Measurements from ENCODE around the gene STYXL2. TPM values are rescaled to one million over a fixed set of nuclear protein-coding genes. Genes with fewer than 3 reads are reported as not detected.

Gene STYXL2
- total and polyA plus RNA-seq, 2 donors from 2014 or later, result 0.38 TPM; not detected in 1

- Histone ChIP-seq H3K9me3 (ENCODE audit: control insufficient read depth in 2 of 3, insufficient read depth in 1 of 3, low read length in 3 of 3) (no peaks in the 10 kb centered on the region), H3K4me3 (ENCODE audit: low read length in 3 of 3) (no peak overlapping the region), H3K36me3 (ENCODE audit: control insufficient read depth in 2 of 3, insufficient read depth in 3 of 3, low read length in 3 of 3) (no peaks in the 10 kb centered on the region), H3K27ac (ENCODE audit: low read depth in 2 of 2, low read length in 2 of 2) (no peak overlapping the region), H3K27me3 (ENCODE audit: control insufficient read depth, insufficient read depth, low read length) (no peaks in the 10 kb centered on the region), H3K4me1 (ENCODE audit: control insufficient read depth in 2 of 3, insufficient read depth in 2 of 3, low read depth in 1 of 3, low read length in 3 of 3) (no peaks in the 10 kb centered on the region), H3K9ac (ENCODE audit: low read length in 3 of 3) (no peak overlapping the region)
- FAIRE-seq (no peak), DNase-seq (no peak)
- TF ChIP-seq CTCF (IDR thresholded peaks at IDR 0.05; ENCODE audit: borderline replicate concordance, extremely low read depth, insufficient read depth), result no peak
- intact Hi-C loops (cut with DNase I), result no loop called here
Measured at GRCh38 chr1:167127661-167128060, 33.8 kb downstream of the STYXL2 start.

GRCh38 chr1:167128261-167129227 lies 34.7 kb downstream of the STYXL2 start:
- FAIRE-seq (no peak), DNase-seq (no peak)
- Histone ChIP-seq H3K27me3 (ENCODE audit: control insufficient read depth, insufficient read depth, low read length) (no peaks in the 10 kb centered on the region), H3K36me3 (ENCODE audit: control insufficient read depth in 2 of 3, insufficient read depth in 3 of 3, low read length in 3 of 3) (no peaks in the 10 kb centered on the region), H3K27ac (ENCODE audit: low read depth in 2 of 2, low read length in 2 of 2) (no peak overlapping the region), H3K4me3 (ENCODE audit: low read length in 3 of 3) (no peak overlapping the region), H3K9me3 (ENCODE audit: control insufficient read depth in 2 of 3, insufficient read depth in 1 of 3, low read length in 3 of 3) (no peaks in the 10 kb centered on the region), H3K4me1 (ENCODE audit: control insufficient read depth in 2 of 3, insufficient read depth in 2 of 3, low read depth in 1 of 3, low read length in 3 of 3) (no peaks in the 10 kb centered on the region), H3K9ac (ENCODE audit: low read length in 3 of 3) (no peak overlapping the region)
- intact Hi-C loops (cut with DNase I), result no loop called here
- peak; percentile 4 for TF ChIP-seq CTCF (IDR thresholded peaks at IDR 0.05; ENCODE audit: borderline replicate concordance, extremely low read depth, insufficient read depth)

- intact Hi-C loops (cut with DNase I), result no loop called here
- Histone ChIP-seq H3K9me3 (ENCODE audit: control insufficient read depth in 2 of 3, insufficient read depth in 1 of 3, low read length in 3 of 3) (no peaks in the 10 kb centered on the region), H3K36me3 (ENCODE audit: control insufficient read depth in 2 of 3, insufficient read depth in 3 of 3, low read length in 3 of 3) (no peaks in the 10 kb centered on the region), H3K27me3 (ENCODE audit: control insufficient read depth, insufficient read depth, low read length) (no peaks in the 10 kb centered on the region), H3K9ac (ENCODE audit: low read length in 3 of 3) (no peak overlapping the region), H3K4me1 (ENCODE audit: control insufficient read depth in 2 of 3, insufficient read depth in 2 of 3, low read depth in 1 of 3, low read length in 3 of 3) (no peaks in the 10 kb centered on the region), H3K27ac (ENCODE audit: low read depth in 2 of 2, low read length in 2 of 2) (no peak overlapping the region), H3K4me3 (ENCODE audit: low read length in 3 of 3) (no peak overlapping the region)
- TF ChIP-seq CTCF (IDR thresholded peaks at IDR 0.05; ENCODE audit: borderline replicate concordance, extremely low read depth, insufficient read depth), result no peak
- no peak for FAIRE-seq
- DNase-seq, result no peak
Measured at GRCh38 chr1:167130829-167131510, 37.1 kb downstream of the STYXL2 start.

Measured in kidney (tissue), 14 donors.